WTC11 (cell line): ENCODE data around the gene ERC2. TPM values are rescaled to one million over a fixed set of nuclear protein-coding genes. Genes with fewer than 3 reads are reported as not detected.

Experiments
- ATAC-seq: fragments of 200-7000 bp; cut with Tn5 transposase; 2 replicates; pipeline ENCODE4 v1.10.0; 2021; ENCODE audit warnings: mild to moderate bottlenecking, moderate library complexity
- CTCF ChIA-PET: fragments of 300-600 bp; sonication (Branson Sonifier 250); formaldehyde crosslinking; loops from one replicate; lab custom pipeline; 2021; ENCODE audit warnings: antibody characterized with exemption; lab: Charles Lee
- POLR2A ChIA-PET: fragments of 350-600 bp; sonication (Branson Sonifier 250); formaldehyde crosslinking; loops from one replicate; lab custom pipeline; 2021; ENCODE audit warnings: antibody characterized with exemption; lab: Charles Lee
- DNase-seq: peaks from one replicate; pipeline ENCODE4 v3.0.0; 2021; ENCODE audit warnings: low spot score
- H3K27ac Mint-ChIP-seq: 2 replicates; pipeline ENCODE4 v1.8.0; 2021; ENCODE audit warnings: mixed read lengths
- H3K27me3 Mint-ChIP-seq: 2 replicates; pipeline ENCODE4 v1.8.0; 2021; ENCODE audit warnings: low read depth, mild to moderate bottlenecking, moderate library complexity, mixed read lengths
- H3K36me3 Mint-ChIP-seq: 2 replicates; pipeline ENCODE4 v1.8.0; 2021; ENCODE audit warnings: mixed read lengths
- H3K4me1 Mint-ChIP-seq: 2 replicates; pipeline ENCODE4 v1.8.0; 2022; ENCODE audit warnings: mixed read lengths
- H3K4me3 Mint-ChIP-seq: 2 replicates; pipeline ENCODE4 v1.8.0; 2021; ENCODE audit warnings: mild to moderate bottlenecking, moderate library complexity, mixed read lengths
- H3K9me3 Mint-ChIP-seq: 2 replicates; pipeline ENCODE4 v1.8.0; 2021; ENCODE audit warnings: mixed read lengths
- CBFB ChIP-seq: sonication (generic); formaldehyde crosslinking; IDR thresholded peaks from 2 replicates; pipeline ENCODE4 v1.8.1; 2022; ENCODE audit warnings: mild to moderate bottlenecking, low read depth, missing genetic modification reagents
- EMX1 ChIP-seq: fragments of 250-450 bp; sonication (Bioruptor Pico); IDR thresholded peaks from 2 replicates; pipeline ENCODE4 v1.8.0; 2021; ENCODE audit warnings: mild to moderate bottlenecking
- GRHL2 ChIP-seq: fragments of 250-450 bp; sonication (Bioruptor Pico); IDR thresholded peaks from 2 replicates; pipeline ENCODE4 v1.8.0; 2022; ENCODE audit warnings: mild to moderate bottlenecking, moderate library complexity; ENCODE audit not compliant: insufficient replicate concordance, severe bottlenecking
- JUN ChIP-seq: sonication (generic); formaldehyde crosslinking; IDR thresholded peaks from 2 replicates; pipeline ENCODE4 v1.8.0; 2023; ENCODE audit warnings: mild to moderate bottlenecking, missing genetic modification reagents
- KAT7 ChIP-seq: sonication (generic); formaldehyde crosslinking; IDR thresholded peaks from 2 replicates; pipeline ENCODE4 v1.8.1; 2023; ENCODE audit warnings: missing genetic modification reagents, mild to moderate bottlenecking, borderline replicate concordance
- MYBL2 ChIP-seq: sonication (generic); formaldehyde crosslinking; IDR thresholded peaks from 2 replicates; pipeline ENCODE4 v1.8.1; 2023; ENCODE audit warnings: mild to moderate bottlenecking, moderate library complexity, missing genetic modification reagents
- RELA ChIP-seq: sonication (generic); formaldehyde crosslinking; IDR thresholded peaks from 2 replicates; pipeline ENCODE4 v1.8.1; 2022; ENCODE audit warnings: missing genetic modification reagents, mild to moderate bottlenecking, borderline replicate concordance
- SMAD3 ChIP-seq: sonication (generic); formaldehyde crosslinking; IDR thresholded peaks from 2 replicates; pipeline ENCODE4 v1.8.0; 2022; ENCODE audit warnings: missing genetic modification reagents, mild to moderate bottlenecking, borderline replicate concordance
- SOX15 ChIP-seq: fragments of 250-450 bp; sonication (Bioruptor Pico); IDR thresholded peaks from 2 replicates; pipeline ENCODE4 v1.9.0; 2021; ENCODE audit warnings: mild to moderate bottlenecking
- SP1 ChIP-seq: sonication (generic); formaldehyde crosslinking; conservative IDR thresholded peaks from 2 replicates; pipeline ENCODE4 v1.8.1; 2022; ENCODE audit warnings: missing genetic modification reagents
- TEAD1 ChIP-seq: sonication (generic); formaldehyde crosslinking; IDR thresholded peaks from 2 replicates; pipeline ENCODE4 v1.8.0; 2022; ENCODE audit warnings: mild to moderate bottlenecking, missing genetic modification reagents
- TP53 ChIP-seq: sonication (generic); formaldehyde crosslinking; IDR thresholded peaks from 2 replicates; pipeline ENCODE4 v1.8.1; 2023; ENCODE audit warnings: mild to moderate bottlenecking, missing genetic modification reagents
- ZNF416 ChIP-seq: fragments of 250-450 bp; sonication (Bioruptor Pico); IDR thresholded peaks from 2 replicates; pipeline ENCODE4 v1.9.0; 2021; ENCODE audit warnings: mild to moderate bottlenecking, inconsistent platforms
- ZNF671 ChIP-seq: fragments of 250-450 bp; sonication (Bioruptor Pico); IDR thresholded peaks from 2 replicates; pipeline ENCODE4 v1.8.0; 2021; ENCODE audit warnings: mild to moderate bottlenecking
- total RNA-seq: library from RNA; stranded (reverse); gene quantifications from 3 replicates; pipeline ENCODE4 v1.2.3, GENCODE V29; 2021
- TF ChIP-seq, protein P1 (sequence below): sonication (generic); formaldehyde crosslinking; IDR thresholded peaks from 2 replicates; pipeline ENCODE4 v1.8.1; 2022; ENCODE audit warnings: low read depth, mild to moderate bottlenecking, moderate library complexity, missing genetic modification reagents, borderline replicate concordance
- TF ChIP-seq, protein P2 (sequence below): sonication (generic); formaldehyde crosslinking; IDR thresholded peaks from 2 replicates; pipeline ENCODE4 v1.8.0; 2022; ENCODE audit warnings: mild to moderate bottlenecking, missing genetic modification reagents
- TF ChIP-seq, protein P3 (sequence below): sonication (generic); formaldehyde crosslinking; IDR thresholded peaks from 2 replicates; pipeline ENCODE4 v1.8.0; 2022; ENCODE audit warnings: mild to moderate bottlenecking, missing genetic modification reagents
- TF ChIP-seq, protein P4 (sequence below): fragments of 250-450 bp; sonication (Bioruptor Pico); IDR thresholded peaks from 2 replicates; pipeline ENCODE4 v1.9.0; 2021; ENCODE audit warnings: mild to moderate bottlenecking
- TF ChIP-seq, protein P5 (sequence below): fragments of 250-450 bp; sonication (Bioruptor Pico); IDR thresholded peaks from 2 replicates; pipeline ENCODE4 v1.9.0; 2021; ENCODE audit warnings: moderate library complexity, mild to moderate bottlenecking, inconsistent platforms, borderline replicate concordance
- TF ChIP-seq, protein P6 (sequence below): sonication (generic); formaldehyde crosslinking; IDR thresholded peaks from 2 replicates; pipeline ENCODE4 v1.8.1; 2023; ENCODE audit warnings: mild to moderate bottlenecking, missing genetic modification reagents, moderate library complexity
- TF ChIP-seq, protein P7 (sequence below): sonication (generic); formaldehyde crosslinking; IDR thresholded peaks from 2 replicates; pipeline ENCODE4 v1.8.0; 2023; ENCODE audit warnings: mild to moderate bottlenecking, missing genetic modification reagents
- TF ChIP-seq, protein P8 (sequence below): fragments of 250-450 bp; sonication (Bioruptor Pico); IDR thresholded peaks from 2 replicates; pipeline ENCODE4 v2.1.2; 2022; ENCODE audit warnings: mild to moderate bottlenecking, moderate library complexity

Gene ERC2
- total RNA-seq, 1 experiment from 2014 or later, result 23.5 TPM

DNA sequence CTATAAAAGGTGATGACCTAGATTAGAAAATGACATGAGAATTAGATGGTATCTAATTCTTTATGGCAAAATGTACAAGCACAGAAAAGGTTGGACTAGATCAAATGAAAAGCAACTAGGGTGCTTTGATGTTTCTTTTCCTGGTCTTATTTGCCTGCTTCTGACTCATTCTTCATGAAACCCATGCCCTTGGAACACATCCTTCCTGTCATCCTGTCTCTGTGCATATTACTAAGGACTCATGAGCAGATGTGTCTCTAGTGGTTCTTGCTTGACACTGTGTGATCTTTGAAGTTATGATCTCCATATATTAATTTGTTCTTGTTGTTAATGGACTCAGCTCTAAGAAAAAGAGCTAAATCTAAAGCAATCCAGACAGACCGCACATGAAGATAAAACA lies 314.0 kb downstream of the ERC2 start:
- H3K36me3 Mint-ChIP-seq, result 0 out of 2 replicates have a peak, but pooled peaks cover 3% of the 10 kb centered on the region
- CTCF ChIA-PET, result no interaction called here
- TF ChIP-seq, protein P1, sequence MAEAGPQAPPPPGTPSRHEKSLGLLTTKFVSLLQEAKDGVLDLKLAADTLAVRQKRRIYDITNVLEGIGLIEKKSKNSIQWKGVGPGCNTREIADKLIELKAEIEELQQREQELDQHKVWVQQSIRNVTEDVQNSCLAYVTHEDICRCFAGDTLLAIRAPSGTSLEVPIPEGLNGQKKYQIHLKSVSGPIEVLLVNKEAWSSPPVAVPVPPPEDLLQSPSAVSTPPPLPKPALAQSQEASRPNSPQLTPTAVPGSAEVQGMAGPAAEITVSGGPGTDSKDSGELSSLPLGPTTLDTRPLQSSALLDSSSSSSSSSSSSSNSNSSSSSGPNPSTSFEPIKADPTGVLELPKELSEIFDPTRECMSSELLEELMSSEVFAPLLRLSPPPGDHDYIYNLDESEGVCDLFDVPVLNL (CRISPR knock-in tag), result no peak
- TF ChIP-seq KAT7 (CRISPR knock-in tag) (no peak), SP1 (no peak), MYBL2 (CRISPR knock-in tag) (no peak), ZNF671 (CRISPR knock-in tag) (no peak), GRHL2 (CRISPR knock-in tag) (no peak)
- TF ChIP-seq, protein P2, sequence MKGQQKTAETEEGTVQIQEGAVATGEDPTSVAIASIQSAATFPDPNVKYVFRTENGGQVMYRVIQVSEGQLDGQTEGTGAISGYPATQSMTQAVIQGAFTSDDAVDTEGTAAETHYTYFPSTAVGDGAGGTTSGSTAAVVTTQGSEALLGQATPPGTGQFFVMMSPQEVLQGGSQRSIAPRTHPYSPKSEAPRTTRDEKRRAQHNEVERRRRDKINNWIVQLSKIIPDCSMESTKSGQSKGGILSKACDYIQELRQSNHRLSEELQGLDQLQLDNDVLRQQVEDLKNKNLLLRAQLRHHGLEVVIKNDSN (CRISPR knock-in tag), result no peak
- TF ChIP-seq, protein P3, sequence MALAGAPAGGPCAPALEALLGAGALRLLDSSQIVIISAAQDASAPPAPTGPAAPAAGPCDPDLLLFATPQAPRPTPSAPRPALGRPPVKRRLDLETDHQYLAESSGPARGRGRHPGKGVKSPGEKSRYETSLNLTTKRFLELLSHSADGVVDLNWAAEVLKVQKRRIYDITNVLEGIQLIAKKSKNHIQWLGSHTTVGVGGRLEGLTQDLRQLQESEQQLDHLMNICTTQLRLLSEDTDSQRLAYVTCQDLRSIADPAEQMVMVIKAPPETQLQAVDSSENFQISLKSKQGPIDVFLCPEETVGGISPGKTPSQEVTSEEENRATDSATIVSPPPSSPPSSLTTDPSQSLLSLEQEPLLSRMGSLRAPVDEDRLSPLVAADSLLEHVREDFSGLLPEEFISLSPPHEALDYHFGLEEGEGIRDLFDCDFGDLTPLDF (CRISPR knock-in tag), result no peak
- TF ChIP-seq, protein P4, sequence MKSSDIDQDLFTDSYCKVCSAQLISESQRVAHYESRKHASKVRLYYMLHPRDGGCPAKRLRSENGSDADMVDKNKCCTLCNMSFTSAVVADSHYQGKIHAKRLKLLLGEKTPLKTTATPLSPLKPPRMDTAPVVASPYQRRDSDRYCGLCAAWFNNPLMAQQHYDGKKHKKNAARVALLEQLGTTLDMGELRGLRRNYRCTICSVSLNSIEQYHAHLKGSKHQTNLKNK (CRISPR knock-in tag), result no peak
- TF ChIP-seq, protein P5, sequence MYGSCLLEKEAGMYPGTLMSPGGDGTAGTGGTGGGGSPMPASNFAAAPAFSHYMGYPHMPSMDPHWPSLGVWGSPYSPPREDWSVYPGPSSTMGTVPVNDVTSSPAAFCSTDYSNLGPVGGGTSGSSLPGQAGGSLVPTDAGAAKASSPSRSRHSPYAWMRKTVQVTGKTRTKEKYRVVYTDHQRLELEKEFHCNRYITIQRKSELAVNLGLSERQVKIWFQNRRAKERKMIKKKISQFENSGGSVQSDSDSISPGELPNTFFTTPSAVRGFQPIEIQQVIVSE (CRISPR knock-in tag), result no peak
- no peaks in the 10 kb centered on the region for H3K27me3 Mint-ChIP-seq
- no peaks in the 10 kb centered on the region for H3K9me3 Mint-ChIP-seq
- POLR2A ChIA-PET, result no interaction called here
- no peak for DNase-seq
- H3K4me1 Mint-ChIP-seq, result peaks cover 11% of the 10 kb centered on the region
- no peak overlapping the region for H3K4me3 Mint-ChIP-seq
- ATAC-seq, result no peak
- no peak overlapping the region for H3K27ac Mint-ChIP-seq

DNA sequence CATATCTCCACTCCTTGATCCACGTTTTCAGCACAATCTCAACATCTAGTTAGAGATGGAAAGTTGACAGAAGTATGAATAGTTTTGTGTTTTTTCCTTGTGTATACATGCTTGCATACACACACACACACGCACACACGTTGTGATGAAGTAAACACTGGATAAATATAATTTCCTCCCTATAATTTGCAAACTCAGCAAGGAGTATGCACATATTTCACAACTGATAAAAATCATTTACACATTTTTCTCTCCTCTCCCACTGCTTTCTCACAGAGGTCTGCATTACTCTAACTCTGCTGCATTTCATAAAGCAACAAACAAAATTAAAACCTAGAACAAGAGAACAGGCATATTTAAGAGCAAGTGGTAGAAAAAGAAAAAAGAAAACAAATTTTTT lies 320.9 kb downstream of the ERC2 start:
- Mint-ChIP-seq H3K4me3 (no peak overlapping the region), H3K27ac (no peak overlapping the region; the same call in 1 of the 2 replicates), H3K9me3 (no peaks in the 10 kb centered on the region), H3K27me3 (no peaks in the 10 kb centered on the region), H3K4me1 (peaks cover 13% of the 10 kb centered on the region), H3K36me3 (no peaks in the 10 kb centered on the region; the same call in 1 of the 2 replicates)
- CTCF ChIA-PET, result no interaction called here
- ATAC-seq (no peak), DNase-seq (no peak)
- POLR2A ChIA-PET, result no interaction called here
- TF ChIP-seq, protein P3 (CRISPR knock-in tag), result no peak
- TF ChIP-seq, protein P6, sequence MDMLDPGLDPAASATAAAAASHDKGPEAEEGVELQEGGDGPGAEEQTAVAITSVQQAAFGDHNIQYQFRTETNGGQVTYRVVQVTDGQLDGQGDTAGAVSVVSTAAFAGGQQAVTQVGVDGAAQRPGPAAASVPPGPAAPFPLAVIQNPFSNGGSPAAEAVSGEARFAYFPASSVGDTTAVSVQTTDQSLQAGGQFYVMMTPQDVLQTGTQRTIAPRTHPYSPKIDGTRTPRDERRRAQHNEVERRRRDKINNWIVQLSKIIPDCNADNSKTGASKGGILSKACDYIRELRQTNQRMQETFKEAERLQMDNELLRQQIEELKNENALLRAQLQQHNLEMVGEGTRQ (CRISPR knock-in tag), result no peak
- TF ChIP-seq, protein P7, sequence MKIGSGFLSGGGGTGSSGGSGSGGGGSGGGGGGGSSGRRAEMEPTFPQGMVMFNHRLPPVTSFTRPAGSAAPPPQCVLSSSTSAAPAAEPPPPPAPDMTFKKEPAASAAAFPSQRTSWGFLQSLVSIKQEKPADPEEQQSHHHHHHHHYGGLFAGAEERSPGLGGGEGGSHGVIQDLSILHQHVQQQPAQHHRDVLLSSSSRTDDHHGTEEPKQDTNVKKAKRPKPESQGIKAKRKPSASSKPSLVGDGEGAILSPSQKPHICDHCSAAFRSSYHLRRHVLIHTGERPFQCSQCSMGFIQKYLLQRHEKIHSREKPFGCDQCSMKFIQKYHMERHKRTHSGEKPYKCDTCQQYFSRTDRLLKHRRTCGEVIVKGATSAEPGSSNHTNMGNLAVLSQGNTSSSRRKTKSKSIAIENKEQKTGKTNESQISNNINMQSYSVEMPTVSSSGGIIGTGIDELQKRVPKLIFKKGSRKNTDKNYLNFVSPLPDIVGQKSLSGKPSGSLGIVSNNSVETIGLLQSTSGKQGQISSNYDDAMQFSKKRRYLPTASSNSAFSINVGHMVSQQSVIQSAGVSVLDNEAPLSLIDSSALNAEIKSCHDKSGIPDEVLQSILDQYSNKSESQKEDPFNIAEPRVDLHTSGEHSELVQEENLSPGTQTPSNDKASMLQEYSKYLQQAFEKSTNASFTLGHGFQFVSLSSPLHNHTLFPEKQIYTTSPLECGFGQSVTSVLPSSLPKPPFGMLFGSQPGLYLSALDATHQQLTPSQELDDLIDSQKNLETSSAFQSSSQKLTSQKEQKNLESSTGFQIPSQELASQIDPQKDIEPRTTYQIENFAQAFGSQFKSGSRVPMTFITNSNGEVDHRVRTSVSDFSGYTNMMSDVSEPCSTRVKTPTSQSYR (CRISPR knock-in tag), result no peak
- TF ChIP-seq ZNF416 (CRISPR knock-in tag) (no peak), EMX1 (no peak), JUN (CRISPR knock-in tag) (no peak), RELA (CRISPR knock-in tag) (no peak), TP53 (CRISPR knock-in tag) (no peak), SMAD3 (CRISPR knock-in tag) (no peak), SOX15 (no peak), TEAD1 (no peak), CBFB (CRISPR knock-in tag) (no peak)
- TF ChIP-seq, protein P8, sequence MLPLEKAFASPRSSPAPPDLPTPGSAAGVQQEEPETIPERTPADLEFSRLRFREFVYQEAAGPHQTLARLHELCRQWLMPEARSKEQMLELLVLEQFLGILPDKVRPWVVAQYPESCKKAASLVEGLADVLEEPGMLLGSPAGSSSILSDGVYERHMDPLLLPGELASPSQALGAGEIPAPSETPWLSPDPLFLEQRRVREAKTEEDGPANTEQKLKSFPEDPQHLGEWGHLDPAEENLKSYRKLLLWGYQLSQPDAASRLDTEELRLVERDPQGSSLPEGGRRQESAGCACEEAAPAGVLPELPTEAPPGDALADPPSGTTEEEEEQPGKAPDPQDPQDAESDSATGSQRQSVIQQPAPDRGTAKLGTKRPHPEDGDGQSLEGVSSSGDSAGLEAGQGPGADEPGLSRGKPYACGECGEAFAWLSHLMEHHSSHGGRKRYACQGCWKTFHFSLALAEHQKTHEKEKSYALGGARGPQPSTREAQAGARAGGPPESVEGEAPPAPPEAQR (CRISPR knock-in tag), result no peak
